Right lobe of liver (tissue), 6 donors: Measurements from ENCODE around the gene VPS18. TPM values are rescaled to one million over a fixed set of nuclear protein-coding genes. Genes with fewer than 3 reads are reported as not detected.
A peak's percentile ranks its signal among the peaks of the same experiment; 100 is the strongest.

Experiments
- ATAC-seq, 4 donors: fragments of 200-7000 bp; cut with Tn5 transposase; one replicate each; pipeline ENCODE4 v1.9.1; 2020; ENCODE audit warnings: mild to moderate bottlenecking in 4 of 4, moderate library complexity in 4 of 4
- DNase-seq, 3 donors: peaks; one replicate each; pipeline ENCODE4 v3.0.0-alpha.2; 2020
- H3K27ac ChIP-seq, 3 donors: fragments of 200-600 bp; one replicate each; pipeline ENCODE4 v1.8.0; 2022
- H3K27me3 ChIP-seq, 2 donors: fragments of 200-600 bp; one replicate each; pipeline ENCODE4 v1.8.0; 2022
- H3K36me3 ChIP-seq, 4 donors: fragments of 200-600 bp; sonication (generic) in 1 of 4; one replicate each; pipeline versions ENCODE4 v1.5.1 to v1.8.0; 2017 to 2022; ENCODE audit warnings: control low read depth in 1 of 4
- H3K4me1 ChIP-seq, 4 donors: fragments of 200-600 bp; sonication (generic) in 1 of 4; one replicate each; pipeline versions ENCODE4 v1.5.1 to v1.8.0; 2017 to 2022; ENCODE audit warnings: control low read depth in 1 of 4
- H3K4me3 ChIP-seq, 3 donors: fragments of 200-600 bp; one replicate each; pipeline ENCODE4 v1.8.0; 2022
- H3K9me3 ChIP-seq, 4 donors: fragments of 200-600 bp; sonication (generic) in 1 of 4; one replicate each; pipeline versions ENCODE4 v1.5.1 to v1.8.0; 2017 to 2022; ENCODE audit warnings: control low read depth in 1 of 4
- POLR2A ChIP-seq: fragments of 450-650 bp; IDR thresholded peaks from one replicate; pipeline ENCODE4 v1.6.1; 2017; ENCODE audit warnings: antibody characterized with exemption, mild to moderate bottlenecking
- WGBS: methylation state at CpG from one replicate; pipeline ENCODE4 v1.1.6; 2018; ENCODE audit warnings: low coverage, low lambda C conversion rate; ENCODE audit not compliant: insufficient coverage; ENCODE audit errors: missing lambda C conversion rate; 5-methylcytosine and 5-hydroxymethylcytosine counted together
- intact Hi-C, 2 donors: fragments of 100-400 bp; cut with DNase I; formaldehyde crosslinking; loops; one replicate each; pipeline versions ENCODE4 v1.11.2 to v1.14.1; 2022
- total RNA-seq, 6 experiments: library from RNA; depleted of rRNA in 2 of 6; stranded (reverse); fragments of >200 nt in 2 of 6; fragmentation: NEBNext Ultra II Directional in 3 of 6; extraction: Animal tissue kit (Norgen Biotek cat#: 25700) in 3 of 6; gene quantifications; one replicate each; pipeline versions ENCODE4 v1.1.0 to v1.2.4, GENCODE V29; 2016 to 2023
- TF ChIP-seq, protein P1 (sequence below), 4 donors: fragments of 200-600 bp in 3 of 4; fragments of 450-650 bp in 1 of 4; IDR thresholded peaks; one replicate each; pipeline versions ENCODE4 v1.5.1 to v1.8.0; 2016 to 2022; ENCODE audit warnings: antibody characterized with exemption in 4 of 4, mild to moderate bottlenecking in 2 of 4
- donor health status: DM: no; HTN: yes; CAD: no.
- donor health status: DM: no; HTN: no; CAD: no.
- donor health status: DM: no; HTN: no; CAD: no.
- donor health status: DM: no; HTN: yes; CAD: no.
- donor health status: DM: no; HTN: yes; CAD: no.

VPS18 gene
- total RNA-seq, 6 experiments from 2014 or later: 8.4 to 24.7 (median 12.9) TPM

DNA sequence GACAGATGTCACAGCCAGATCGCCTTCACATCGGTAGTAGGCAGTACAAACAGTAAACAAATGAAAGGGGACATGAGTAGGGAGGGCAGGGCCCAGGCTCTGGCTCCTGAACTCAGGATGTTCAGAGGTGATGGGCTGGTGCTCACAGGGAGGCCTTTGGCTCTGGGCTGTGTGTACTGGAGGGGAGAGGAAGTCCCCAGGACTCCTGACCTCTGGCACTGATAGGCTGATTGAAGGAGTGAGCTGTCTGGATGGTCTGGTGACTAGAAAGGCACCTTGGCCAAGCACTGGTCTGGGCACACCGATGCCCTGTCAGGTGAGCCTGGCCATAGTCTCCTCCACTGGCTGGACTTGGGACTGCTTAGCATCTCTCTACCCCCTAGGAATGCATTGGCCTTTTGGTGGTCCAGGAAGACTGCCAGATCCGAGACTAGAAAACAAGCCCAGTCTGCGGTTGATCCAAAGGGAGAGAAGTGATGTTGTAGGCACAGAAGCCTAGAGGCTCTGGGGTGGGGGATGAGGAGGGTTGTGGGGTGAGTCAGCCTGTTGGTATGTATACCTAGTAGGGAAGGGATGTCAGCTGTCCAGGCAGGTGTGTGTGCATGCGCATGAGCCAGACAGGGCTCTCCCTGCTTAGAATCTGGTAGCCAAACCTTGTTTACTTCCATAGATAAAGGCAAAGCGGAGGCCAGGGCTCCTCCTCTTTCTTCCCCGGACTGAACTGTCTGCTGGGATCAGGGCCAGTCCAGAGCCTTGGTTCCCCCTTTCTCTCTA, 48.6 kb upstream of the VPS18 start:
- peak in 1 of 3 donors; percentile 76 for DNase-seq
- Histone ChIP-seq H3K4me1 (peaks cover 0 to 12% (median 0%) of the 10 kb centered on the region in 4 donors), H3K4me3 (no peak overlapping the region), H3K36me3 (no peaks in the 10 kb centered on the region), H3K27ac (no peak overlapping the region), H3K9me3 (no peaks in the 10 kb centered on the region), H3K27me3 (peaks cover 0 to 11% of the 10 kb centered on the region in 2 donors)
- 40% methylated on average over 5 of the region's 8 CpGs for WGBS
- ATAC-seq: peak; percentile 43 to 91 (median 50)
- TF ChIP-seq, protein P1, sequence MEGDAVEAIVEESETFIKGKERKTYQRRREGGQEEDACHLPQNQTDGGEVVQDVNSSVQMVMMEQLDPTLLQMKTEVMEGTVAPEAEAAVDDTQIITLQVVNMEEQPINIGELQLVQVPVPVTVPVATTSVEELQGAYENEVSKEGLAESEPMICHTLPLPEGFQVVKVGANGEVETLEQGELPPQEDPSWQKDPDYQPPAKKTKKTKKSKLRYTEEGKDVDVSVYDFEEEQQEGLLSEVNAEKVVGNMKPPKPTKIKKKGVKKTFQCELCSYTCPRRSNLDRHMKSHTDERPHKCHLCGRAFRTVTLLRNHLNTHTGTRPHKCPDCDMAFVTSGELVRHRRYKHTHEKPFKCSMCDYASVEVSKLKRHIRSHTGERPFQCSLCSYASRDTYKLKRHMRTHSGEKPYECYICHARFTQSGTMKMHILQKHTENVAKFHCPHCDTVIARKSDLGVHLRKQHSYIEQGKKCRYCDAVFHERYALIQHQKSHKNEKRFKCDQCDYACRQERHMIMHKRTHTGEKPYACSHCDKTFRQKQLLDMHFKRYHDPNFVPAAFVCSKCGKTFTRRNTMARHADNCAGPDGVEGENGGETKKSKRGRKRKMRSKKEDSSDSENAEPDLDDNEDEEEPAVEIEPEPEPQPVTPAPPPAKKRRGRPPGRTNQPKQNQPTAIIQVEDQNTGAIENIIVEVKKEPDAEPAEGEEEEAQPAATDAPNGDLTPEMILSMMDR (IDR thresholded peaks at IDR 0.05): no peak
- TF ChIP-seq POLR2A: no peak
- intact Hi-C loops: no loop called here

DNA sequence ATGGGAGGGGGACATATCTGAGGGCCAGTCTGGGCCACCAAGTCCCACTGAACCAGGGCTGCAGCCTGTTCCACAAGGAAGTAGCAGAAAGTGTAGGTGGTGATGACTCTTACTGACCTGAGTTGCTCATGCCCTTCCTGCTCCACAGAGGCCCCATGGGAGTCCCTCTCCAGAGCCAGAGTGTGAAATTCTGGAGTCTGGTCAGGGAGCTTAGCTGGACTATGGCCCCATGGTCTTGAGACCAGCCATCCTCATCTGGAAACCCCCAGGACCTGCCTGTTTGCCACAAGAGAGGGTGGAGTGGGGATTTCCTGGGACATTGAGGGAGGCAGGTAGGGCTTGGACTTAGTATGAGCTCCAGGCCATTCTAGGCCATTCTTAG, 47.4 kb upstream of the VPS18 start:
- no peak overlapping the region for H3K4me3 ChIP-seq
- peaks cover 0 to 11% of the 10 kb centered on the region in 2 donors for H3K27me3 ChIP-seq
- H3K27ac ChIP-seq: no peak overlapping the region
- DNase-seq: no peak
- H3K4me1 ChIP-seq: peaks cover 0 to 12% (median 0%) of the 10 kb centered on the region in 4 donors
- H3K9me3 ChIP-seq: no peaks in the 10 kb centered on the region
- intact Hi-C loops: no loop called here
- peak in 1 of 4 donors; percentile 22 for ATAC-seq
- no peaks in the 10 kb centered on the region for H3K36me3 ChIP-seq
- TF ChIP-seq, protein P1 (IDR thresholded peaks at IDR 0.05): no peak
- no peak for TF ChIP-seq POLR2A

- 83% methylated on average over 2 of the region's 7 CpGs for WGBS
- DNase-seq: peak; percentile 49 to 67 (median 56)
- Histone ChIP-seq H3K27me3 (peaks cover 0 to 11% of the 10 kb centered on the region in 2 donors), H3K27ac (no peak overlapping the region), H3K36me3 (no peaks in the 10 kb centered on the region), H3K9me3 (no peaks in the 10 kb centered on the region), H3K4me3 (no peak overlapping the region), H3K4me1 (peaks cover 0 to 12% (median 0%) of the 10 kb centered on the region in 4 donors)
- intact Hi-C loops: no loop called here
- ATAC-seq: peak; percentile 50 to 78 (median 65)
- no peak for TF ChIP-seq POLR2A
These were observed 46.9 kb upstream of the VPS18 start for GRCh38 chr15:40847223-40847961.

- no peaks in the 10 kb centered on the region for H3K36me3 ChIP-seq
- intact Hi-C loops: no loop called here
- ATAC-seq (peak in 3 of 4 donors; percentile 16 to 65 (median 32)), DNase-seq (no peak)
- no peaks in the 10 kb centered on the region for H3K27me3 ChIP-seq
- H3K4me1 ChIP-seq: no peaks in the 10 kb centered on the region
- no peak overlapping the region for H3K4me3 ChIP-seq
- 77% methylated on average over 8 of the region's 8 CpGs for WGBS
- H3K27ac ChIP-seq: no peak overlapping the region
- H3K9me3 ChIP-seq: no peaks in the 10 kb centered on the region
- TF ChIP-seq, protein P1 (IDR thresholded peaks at IDR 0.05): no peak
- no peak for TF ChIP-seq POLR2A
These were observed 43.6 kb upstream of the VPS18 start for GRCh38 chr15:40850576-40851112.

DNA sequence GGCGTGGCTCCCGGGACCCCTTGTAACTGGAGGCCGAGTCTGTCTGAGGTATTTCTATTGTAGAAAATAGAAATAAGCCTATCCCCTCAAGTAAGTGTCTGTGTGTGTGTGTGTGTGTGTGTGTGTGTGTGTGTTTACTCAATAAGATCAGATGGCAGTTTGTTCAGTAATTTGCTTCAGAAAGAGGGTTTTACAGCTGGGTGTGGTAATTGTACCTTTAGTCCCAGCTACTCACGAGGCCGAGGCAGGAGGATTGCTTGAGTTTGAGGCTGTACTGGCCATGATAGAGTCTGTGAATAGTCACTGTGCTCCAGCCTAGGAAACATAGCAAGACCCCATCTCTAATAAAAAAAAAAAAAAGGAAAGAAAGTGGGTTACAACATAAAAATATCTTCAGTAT, 41.7 kb upstream of the VPS18 start:
- H3K27me3 ChIP-seq: no peaks in the 10 kb centered on the region
- DNase-seq (no peak), ATAC-seq (no peak)
- intact Hi-C loops: no loop called here
- H3K36me3 ChIP-seq: no peaks in the 10 kb centered on the region
- no peaks in the 10 kb centered on the region for H3K4me1 ChIP-seq
- 86% methylated on average over 5 of the region's 5 CpGs for WGBS
- no peaks in the 10 kb centered on the region for H3K9me3 ChIP-seq
- no peak for TF ChIP-seq POLR2A
- TF ChIP-seq, protein P1 (IDR thresholded peaks at IDR 0.05): no peak
- H3K4me3 ChIP-seq: no peak overlapping the region
- no peak overlapping the region for H3K27ac ChIP-seq
